Neural cell (in vitro differentiated cells): ENCODE data around the gene HS6ST3. TPM values are rescaled to one million over a fixed set of nuclear protein-coding genes. Genes with fewer than 3 reads are reported as not detected.
A peak's percentile ranks its signal among the peaks of the same experiment; 100 is the strongest.

Experiments
- H2AFZ ChIP-seq: fragments of 200-600, 300-800 bp; sonication (generic), shearing (Covaris generic); 2 replicates; pipeline ENCODE4 v1.6.0; 2014; ENCODE audit warnings: low read depth, mild to moderate bottlenecking, antibody characterized with exemption, low read length, moderate library complexity
- H3F3A ChIP-seq: fragments of 200-600 bp; shearing (Covaris generic); 2 replicates; pipeline ENCODE4 v1.6.1; 2016; ENCODE audit warnings: mild to moderate bottlenecking, moderate library complexity, mixed read lengths, antibody characterized with exemption, low read length; ENCODE audit not compliant: insufficient read depth, poor library complexity, severe bottlenecking
- H3K27ac ChIP-seq: fragments of 200-600, 300-800 bp; sonication (generic), shearing (Covaris generic); 2 replicates; pipeline ENCODE4 v1.5.1; 2014; ENCODE audit warnings: mild to moderate bottlenecking, low read length, moderate library complexity
- H3K27me3 ChIP-seq: fragments of 300-800, 200-600 bp; sonication (generic), shearing (Covaris generic); 2 replicates; pipeline ENCODE4 v1.6.0; 2014; ENCODE audit warnings: mild to moderate bottlenecking, low read depth, low read length, moderate library complexity; ENCODE audit not compliant: insufficient read depth
- H3K36me3 ChIP-seq: fragments of 300-800, 200-600 bp; sonication (generic), shearing (Covaris generic); 2 replicates; pipeline ENCODE4 v1.5.1; 2014; ENCODE audit warnings: mild to moderate bottlenecking, antibody characterized with exemption, low read length, moderate library complexity; ENCODE audit not compliant: insufficient read depth
- H3K4me2 ChIP-seq: fragments of 300-800, 200-600 bp; sonication (generic), shearing (Covaris generic); 2 replicates; pipeline ENCODE4 v1.6.0; 2014; ENCODE audit warnings: mild to moderate bottlenecking, low read length
- H3K4me3 ChIP-seq: fragments of 300-800, 200-600 bp; sonication (generic), shearing (Covaris generic); 2 replicates; pipeline ENCODE4 v1.5.1; 2014; ENCODE audit warnings: mild to moderate bottlenecking, low read length, moderate library complexity
- H3K79me2 ChIP-seq: fragments of 200-600 bp; shearing (Covaris generic); replicated peaks from 2 replicates; pipeline ENCODE4 v1.6.0; 2014; ENCODE audit warnings: mild to moderate bottlenecking, low read length, moderate library complexity; ENCODE audit not compliant: insufficient read depth
- H3K9ac ChIP-seq: fragments of 300-800, 200-600 bp; sonication (generic), shearing (Covaris generic); 2 replicates; pipeline ENCODE4 v1.6.1; 2016; ENCODE audit warnings: mild to moderate bottlenecking, low read length, mixed read lengths
- H3K9me2 ChIP-seq: fragments of 200-600 bp; shearing (Covaris generic); 2 replicates; pipeline ENCODE4 v1.6.1; 2016; ENCODE audit warnings: mild to moderate bottlenecking, low read length, mixed read lengths; ENCODE audit not compliant: insufficient read depth
- H3K9me3 ChIP-seq: fragments of 200-600, 300-800 bp; sonication (generic), shearing (Covaris generic); 2 replicates; pipeline ENCODE4 v1.6.1; 2016; ENCODE audit warnings: mild to moderate bottlenecking, mixed run types, low read length, moderate library complexity, mixed read lengths
- H4K20me1 ChIP-seq: fragments of 200-600 bp; shearing (Covaris generic); 2 replicates; pipeline ENCODE4 v1.6.1; 2016; ENCODE audit warnings: mild to moderate bottlenecking, mixed run types; ENCODE audit not compliant: insufficient read depth
- EP300 ChIP-seq: fragments of 450-650 bp; conservative IDR thresholded peaks from 2 replicates; pipeline ENCODE4 v1.6.1; 2014; ENCODE audit warnings: antibody characterized with exemption, mild to moderate bottlenecking, moderate library complexity; ENCODE audit not compliant: poor library complexity, severe bottlenecking
- EZH2 ChIP-seq: fragments of 200-600, 300-800 bp; shearing (Covaris generic), sonication (generic); IDR thresholded peaks from 2 replicates; pipeline ENCODE4 v1.6.1; 2014; ENCODE audit warnings: antibody characterized with exemption, low read length, borderline replicate concordance, mild to moderate bottlenecking; ENCODE audit not compliant: insufficient read depth, poor library complexity, severe bottlenecking
- MXI1 ChIP-seq: fragments of 450-650 bp; conservative IDR thresholded peaks from 2 replicates; pipeline ENCODE4 v1.6.1; 2014; ENCODE audit warnings: antibody characterized with exemption, mild to moderate bottlenecking; ENCODE audit not compliant: poor library complexity, severe bottlenecking
- POLR2AphosphoS5 ChIP-seq: IDR thresholded peaks from 2 replicates; pipeline ENCODE4 v1.6.1; 2012
- RAD21 ChIP-seq: fragments of 450-650 bp; conservative IDR thresholded peaks from 2 replicates; pipeline ENCODE4 v1.6.1; 2014; ENCODE audit warnings: antibody characterized with exemption, mild to moderate bottlenecking, moderate library complexity
- SMC3 ChIP-seq: fragments of 450-650 bp; conservative IDR thresholded peaks from 2 replicates; pipeline ENCODE4 v1.6.1; 2014; ENCODE audit warnings: antibody characterized with exemption, mild to moderate bottlenecking, moderate library complexity; ENCODE audit not compliant: poor library complexity
- TAF1 ChIP-seq: IDR thresholded peaks from 2 replicates; pipeline ENCODE4 v1.6.1; 2012; ENCODE audit warnings: low read depth
- polyA plus RNA-seq: library from polyadenylated mRNA; depleted of rRNA; stranded (reverse); fragments of >200 nt; gene quantifications from 2 replicates; pipeline ENCODE4 v1.2.3, GENCODE V29; 2014
- TF ChIP-seq, protein P1 (sequence below): fragments of 450-650 bp; IDR thresholded peaks from 2 replicates; pipeline ENCODE4 v1.5.1; 2014; ENCODE audit warnings: antibody characterized with exemption, mild to moderate bottlenecking, moderate library complexity; ENCODE audit not compliant: poor library complexity, severe bottlenecking
- TF ChIP-seq, protein P2 (sequence below): IDR thresholded peaks from 2 replicates; pipeline ENCODE4 v1.6.1; 2012; ENCODE audit warnings: borderline replicate concordance

The HS6ST3 gene
- polyA plus RNA-seq, 1 donor from 2014 or later, result 10.9 TPM

DNA sequence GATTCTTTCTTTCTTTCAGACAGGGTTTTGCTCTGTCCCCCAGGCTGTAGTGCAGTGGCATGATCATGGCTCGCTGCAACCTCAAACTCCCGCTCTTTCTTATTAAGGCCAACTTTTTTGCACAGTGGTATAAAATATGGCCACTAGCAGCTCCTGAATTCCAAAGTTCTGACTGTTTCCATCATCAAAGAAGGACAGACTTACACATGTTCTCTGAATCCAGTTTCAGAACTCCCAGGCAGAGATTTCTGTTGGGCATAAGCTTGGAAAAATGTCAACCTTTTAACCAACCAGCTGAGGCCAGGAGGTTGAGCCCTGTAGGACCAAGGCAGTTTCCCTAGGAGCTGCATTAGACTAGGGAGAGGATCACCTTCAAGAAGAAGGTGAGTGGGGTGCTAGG is 184.1 kb downstream of the HS6ST3 start:
- H3K4me2 ChIP-seq, result no peak overlapping the region
- no peak overlapping the region for H3K4me3 ChIP-seq
- no peaks in the 10 kb centered on the region for H4K20me1 ChIP-seq
- H3K9me2 ChIP-seq, result no peaks in the 10 kb centered on the region
- no peak overlapping the region for H2AFZ ChIP-seq
- no peak overlapping the region for H3K27ac ChIP-seq
- H3K9ac ChIP-seq, result no peak overlapping the region
- H3F3A ChIP-seq, result no peaks in the 10 kb centered on the region
- no peaks in the 10 kb centered on the region for H3K79me2 ChIP-seq
- TF ChIP-seq, protein P1, sequence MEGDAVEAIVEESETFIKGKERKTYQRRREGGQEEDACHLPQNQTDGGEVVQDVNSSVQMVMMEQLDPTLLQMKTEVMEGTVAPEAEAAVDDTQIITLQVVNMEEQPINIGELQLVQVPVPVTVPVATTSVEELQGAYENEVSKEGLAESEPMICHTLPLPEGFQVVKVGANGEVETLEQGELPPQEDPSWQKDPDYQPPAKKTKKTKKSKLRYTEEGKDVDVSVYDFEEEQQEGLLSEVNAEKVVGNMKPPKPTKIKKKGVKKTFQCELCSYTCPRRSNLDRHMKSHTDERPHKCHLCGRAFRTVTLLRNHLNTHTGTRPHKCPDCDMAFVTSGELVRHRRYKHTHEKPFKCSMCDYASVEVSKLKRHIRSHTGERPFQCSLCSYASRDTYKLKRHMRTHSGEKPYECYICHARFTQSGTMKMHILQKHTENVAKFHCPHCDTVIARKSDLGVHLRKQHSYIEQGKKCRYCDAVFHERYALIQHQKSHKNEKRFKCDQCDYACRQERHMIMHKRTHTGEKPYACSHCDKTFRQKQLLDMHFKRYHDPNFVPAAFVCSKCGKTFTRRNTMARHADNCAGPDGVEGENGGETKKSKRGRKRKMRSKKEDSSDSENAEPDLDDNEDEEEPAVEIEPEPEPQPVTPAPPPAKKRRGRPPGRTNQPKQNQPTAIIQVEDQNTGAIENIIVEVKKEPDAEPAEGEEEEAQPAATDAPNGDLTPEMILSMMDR, result no peak
- no peak for TF ChIP-seq RAD21
- TF ChIP-seq POLR2AphosphoS5, result no peak
- TF ChIP-seq EP300, result no peak
- TF ChIP-seq EZH2, result no peak
- H3K27me3 ChIP-seq, result no peaks in the 10 kb centered on the region
- no peaks in the 10 kb centered on the region for H3K9me3 ChIP-seq
- H3K36me3 ChIP-seq, result no peaks in the 10 kb centered on the region

DNA sequence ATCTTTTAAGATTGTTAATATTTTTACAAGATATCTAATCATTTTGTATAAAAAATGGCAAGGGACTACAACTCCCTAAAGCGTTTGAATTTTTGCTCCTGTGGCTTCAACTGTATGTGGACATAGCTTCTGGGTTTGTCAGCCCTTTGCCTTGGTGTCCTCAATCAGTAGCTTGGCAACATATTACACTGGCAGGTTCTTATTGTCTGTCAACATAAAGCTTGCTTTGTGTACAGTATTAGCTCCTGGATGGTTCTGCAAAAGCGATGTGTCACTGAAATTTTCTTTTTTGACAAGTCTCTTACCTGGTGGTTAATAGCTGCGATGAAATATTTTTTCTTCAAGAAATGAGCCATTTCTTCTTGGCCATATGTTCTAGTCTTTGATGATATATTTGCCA is 190.0 kb downstream of the HS6ST3 start:
- Histone ChIP-seq H2AFZ (no peak overlapping the region), H3K27ac (peak overlapping the region; percentile 1), H3K9me2 (no peaks in the 10 kb centered on the region), H3K4me2 (no peak overlapping the region), H3K9me3 (no peaks in the 10 kb centered on the region), H3K36me3 (no peaks in the 10 kb centered on the region), H3K79me2 (no peaks in the 10 kb centered on the region), H3F3A (no peaks in the 10 kb centered on the region), H3K27me3 (no peaks in the 10 kb centered on the region), H3K4me3 (no peak overlapping the region), H3K9ac (no peak overlapping the region), H4K20me1 (no peaks in the 10 kb centered on the region)
- TF ChIP-seq MXI1 (no peak), POLR2AphosphoS5 (peak; percentile 70), RAD21 (no peak), EP300 (peak; percentile 76)

DNA sequence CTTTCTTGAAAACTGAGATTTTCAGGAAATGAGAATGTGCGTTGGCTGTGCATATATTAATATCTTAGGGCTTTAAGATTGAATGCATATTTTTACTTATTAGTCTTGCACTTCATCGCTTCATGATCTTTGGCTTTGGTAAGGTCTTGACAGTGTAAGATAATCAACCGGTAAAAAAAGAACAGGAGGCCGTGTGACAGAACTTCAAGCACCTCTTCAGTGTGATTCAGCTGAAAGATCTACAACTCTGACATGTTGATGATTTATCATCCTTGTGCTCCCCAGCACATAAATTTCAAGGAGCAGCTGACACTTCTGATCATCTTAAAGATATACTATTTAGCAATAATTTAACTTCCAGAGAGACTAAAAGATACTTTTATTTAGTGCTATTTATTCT is 195.1 kb downstream of the HS6ST3 start:
- Histone ChIP-seq H3K4me3 (no peak overlapping the region), H3K27me3 (no peaks in the 10 kb centered on the region), H3K9me2 (no peaks in the 10 kb centered on the region), H2AFZ (no peak overlapping the region), H3K79me2 (no peaks in the 10 kb centered on the region), H3K9me3 (no peaks in the 10 kb centered on the region), H3F3A (no peaks in the 10 kb centered on the region), H3K36me3 (no peaks in the 10 kb centered on the region), H3K27ac (no peak overlapping the region), H4K20me1 (no peaks in the 10 kb centered on the region), H3K9ac (no peak overlapping the region), H3K4me2 (no peak overlapping the region)
- TF ChIP-seq RAD21, result no peak
- no peak for TF ChIP-seq EZH2
- TF ChIP-seq, protein P1, result no peak
- TF ChIP-seq EP300, result no peak
- no peak for TF ChIP-seq MXI1
- no peak for TF ChIP-seq SMC3
- TF ChIP-seq, protein P2, sequence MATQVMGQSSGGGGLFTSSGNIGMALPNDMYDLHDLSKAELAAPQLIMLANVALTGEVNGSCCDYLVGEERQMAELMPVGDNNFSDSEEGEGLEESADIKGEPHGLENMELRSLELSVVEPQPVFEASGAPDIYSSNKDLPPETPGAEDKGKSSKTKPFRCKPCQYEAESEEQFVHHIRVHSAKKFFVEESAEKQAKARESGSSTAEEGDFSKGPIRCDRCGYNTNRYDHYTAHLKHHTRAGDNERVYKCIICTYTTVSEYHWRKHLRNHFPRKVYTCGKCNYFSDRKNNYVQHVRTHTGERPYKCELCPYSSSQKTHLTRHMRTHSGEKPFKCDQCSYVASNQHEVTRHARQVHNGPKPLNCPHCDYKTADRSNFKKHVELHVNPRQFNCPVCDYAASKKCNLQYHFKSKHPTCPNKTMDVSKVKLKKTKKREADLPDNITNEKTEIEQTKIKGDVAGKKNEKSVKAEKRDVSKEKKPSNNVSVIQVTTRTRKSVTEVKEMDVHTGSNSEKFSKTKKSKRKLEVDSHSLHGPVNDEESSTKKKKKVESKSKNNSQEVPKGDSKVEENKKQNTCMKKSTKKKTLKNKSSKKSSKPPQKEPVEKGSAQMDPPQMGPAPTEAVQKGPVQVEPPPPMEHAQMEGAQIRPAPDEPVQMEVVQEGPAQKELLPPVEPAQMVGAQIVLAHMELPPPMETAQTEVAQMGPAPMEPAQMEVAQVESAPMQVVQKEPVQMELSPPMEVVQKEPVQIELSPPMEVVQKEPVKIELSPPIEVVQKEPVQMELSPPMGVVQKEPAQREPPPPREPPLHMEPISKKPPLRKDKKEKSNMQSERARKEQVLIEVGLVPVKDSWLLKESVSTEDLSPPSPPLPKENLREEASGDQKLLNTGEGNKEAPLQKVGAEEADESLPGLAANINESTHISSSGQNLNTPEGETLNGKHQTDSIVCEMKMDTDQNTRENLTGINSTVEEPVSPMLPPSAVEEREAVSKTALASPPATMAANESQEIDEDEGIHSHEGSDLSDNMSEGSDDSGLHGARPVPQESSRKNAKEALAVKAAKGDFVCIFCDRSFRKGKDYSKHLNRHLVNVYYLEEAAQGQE, result no peak
- no peak for TF ChIP-seq POLR2AphosphoS5
- no peak for TF ChIP-seq TAF1
